OCI-LY7 (cell line): ENCODE data around the gene FAM181A.

Experiments used
- CTCF ChIP-seq: fragments of 200-600 bp; sonication (generic); conservative IDR thresholded peaks from 2 replicates; pipeline ENCODE4 v1.5.1; 2014; ENCODE audit warnings: mild to moderate bottlenecking, antibody characterized with exemption, low read length, moderate library complexity, mixed read lengths
- EZH2phosphoT487 ChIP-seq: fragments of 200-600 bp; sonication (generic); IDR thresholded peaks from 2 replicates; pipeline ENCODE4 v1.6.1; 2018; ENCODE audit warnings: low read depth, borderline replicate concordance, mild to moderate bottlenecking, mixed run types, antibody characterized with exemption, low read length, moderate library complexity, mixed read lengths

GRCh38 chr14:93953739-93954515 is 26.8 kb downstream of the FAM181A start:
- TF ChIP-seq CTCF (no peak), EZH2phosphoT487 (no peak)
